ENCODE data around the gene TENT4B. TPM values are rescaled to one million over a fixed set of nuclear protein-coding genes. Genes with fewer than 3 reads are reported as not detected.

TENT4B gene
- total RNA-seq, 2 donors from 2014 or later: 11.5 to 15.1 TPM

- DNase-seq (ENCODE audit: low spot score): no peak
- Histone ChIP-seq H3K36me3 (no peaks in the 10 kb centered on the region), H3K4me1 (replicated peaks) (peaks cover 8% of the 10 kb centered on the region), H3K9me3 (no peaks in the 10 kb centered on the region), H3K27me3 (replicated peaks; ENCODE audit: insufficient read depth) (no peaks in the 10 kb centered on the region), H3K27ac (no peak overlapping the region), H3K4me3 (no peak overlapping the region)
- intact Hi-C loops (cut with DNase I): loop anchor here (5.0 kb wide), 2 partner anchors 52 to 177 kb away; partner anchors contain the start of genes CNEP1R1 and TENT4B
- no peak for TF ChIP-seq CTCF (IDR thresholded peaks at IDR 0.05)
- TF ChIP-seq POLR2A (IDR thresholded peaks at IDR 0.05): no peak
- TF ChIP-seq POLR2AphosphoS5 (IDR thresholded peaks at IDR 0.05): no peak
- 71% methylated on average over 6 of the region's 6 CpGs for WGBS
Observed at GRCh38 chr16:50204453-50205108, 51.5 kb downstream of the TENT4B start.

GRCh38 chr16:50207652-50208051 is 54.5 kb downstream of the TENT4B start:
- no peaks in the 10 kb centered on the region for H3K27me3 ChIP-seq (replicated peaks; ENCODE audit: insufficient read depth)
- H3K4me1 ChIP-seq (replicated peaks): peaks cover 11% of the 10 kb centered on the region
- H3K9me3 ChIP-seq: no peaks in the 10 kb centered on the region
- no peak for DNase-seq (ENCODE audit: low spot score)
- H3K27ac ChIP-seq: no peak overlapping the region
- no peak for TF ChIP-seq POLR2A (IDR thresholded peaks at IDR 0.05)
- TF ChIP-seq POLR2AphosphoS5 (IDR thresholded peaks at IDR 0.05): no peak
- H3K36me3 ChIP-seq: no peaks in the 10 kb centered on the region
- H3K4me3 ChIP-seq: no peak overlapping the region
- WGBS: 47% methylated on average over 3 of the region's 3 CpGs
- intact Hi-C loops (cut with DNase I): loop anchor here (5.0 kb wide), 2 partner anchors 55 to 180 kb away; partner anchors contain the start of genes CNEP1R1 and TENT4B

GRCh38 chr16:50208460-50208931 is 55.4 kb downstream of the TENT4B start:
- Histone ChIP-seq H3K27me3 (replicated peaks; ENCODE audit: insufficient read depth) (no peaks in the 10 kb centered on the region), H3K4me3 (no peak overlapping the region), H3K4me1 (replicated peaks) (peaks cover 7% of the 10 kb centered on the region), H3K9me3 (no peaks in the 10 kb centered on the region), H3K36me3 (no peaks in the 10 kb centered on the region), H3K27ac (no peak overlapping the region)
- DNase-seq (ENCODE audit: low spot score): no peak
- TF ChIP-seq POLR2A (IDR thresholded peaks at IDR 0.05) (no peak), POLR2AphosphoS5 (IDR thresholded peaks at IDR 0.05) (no peak), CTCF (IDR thresholded peaks at IDR 0.05) (no peak)
- WGBS: 70% methylated on average over 3 of the region's 3 CpGs
- intact Hi-C loops (cut with DNase I): loop anchor here (5.0 kb wide), 2 partner anchors 56 to 181 kb away; partner anchors contain the start of genes CNEP1R1 and TENT4B

- intact Hi-C loops (cut with DNase I): loop anchor here (5.0 to 10.0 kb wide), 6 partner anchors 57 to 598 kb away; partner anchors contain the start of genes CNEP1R1, HEATR3 and TENT4B
- H3K4me3 ChIP-seq: no peak overlapping the region
- no peaks in the 10 kb centered on the region for H3K36me3 ChIP-seq
- TF ChIP-seq POLR2A (IDR thresholded peaks at IDR 0.05) (no peak), POLR2AphosphoS5 (IDR thresholded peaks at IDR 0.05) (no peak), CTCF (IDR thresholded peaks at IDR 0.05) (no peak)
- DNase-seq (ENCODE audit: low spot score): no peak
- H3K27ac ChIP-seq: no peak overlapping the region
- WGBS: 56% methylated on average over 7 of the region's 7 CpGs
- no peaks in the 10 kb centered on the region for H3K9me3 ChIP-seq
- peaks cover 3% of the 10 kb centered on the region for H3K4me1 ChIP-seq (replicated peaks)
- H3K27me3 ChIP-seq (replicated peaks; ENCODE audit: insufficient read depth): no peaks in the 10 kb centered on the region
Observed at GRCh38 chr16:50209546-50210265, 56.6 kb downstream of the TENT4B start.

GRCh38 chr16:50210266-50211038 is 57.3 kb downstream of the TENT4B start:
- intact Hi-C loops (cut with DNase I): loop anchor here (5.0 to 10.0 kb wide), 4 partner anchors 143 to 597 kb away; partner anchors contain the start of gene HEATR3
- Histone ChIP-seq H3K36me3 (no peaks in the 10 kb centered on the region), H3K4me1 (replicated peaks) (peaks cover 3% of the 10 kb centered on the region), H3K9me3 (no peaks in the 10 kb centered on the region), H3K27me3 (replicated peaks; ENCODE audit: insufficient read depth) (no peaks in the 10 kb centered on the region), H3K27ac (no peak overlapping the region), H3K4me3 (no peak overlapping the region)
- WGBS: 61% methylated on average over 5 of the region's 5 CpGs
- peak; percentile 85 for DNase-seq (ENCODE audit: low spot score)
- TF ChIP-seq POLR2A (IDR thresholded peaks at IDR 0.05): no peak
- TF ChIP-seq POLR2AphosphoS5 (IDR thresholded peaks at IDR 0.05): peak; percentile 65
- peak; percentile 20 to 76 (median 60) for TF ChIP-seq CTCF (IDR thresholded peaks at IDR 0.05)
